Activated naive CD8-positive, alpha-beta T cell treated with anti-CD3 and anti-CD28 coated beads for 36 hours (primary cell): Measurements from ENCODE around the gene NACA2. TPM values are rescaled to one million over a fixed set of nuclear protein-coding genes. Genes with fewer than 3 reads are reported as not detected.
"Not testable (repeated sequence)": the region's sequence is repeated elsewhere in the genome, so short reads cannot be mapped to it uniquely, and the experiment has no call there.

Source experiments
- DNase-seq: peaks from one replicate; pipeline ENCODE4 v3.0.0; 2021
- H3K27ac Mint-ChIP-seq: one replicate; pipeline ENCODE4 v1.8.0; 2022; ENCODE audit warnings: mild to moderate bottlenecking, moderate library complexity, mixed read lengths
- H3K27me3 Mint-ChIP-seq: one replicate; pipeline ENCODE4 v1.8.0; 2022; ENCODE audit warnings: mild to moderate bottlenecking, mixed read lengths
- H3K36me3 Mint-ChIP-seq: one replicate; pipeline ENCODE4 v1.8.0; 2021; ENCODE audit warnings: mild to moderate bottlenecking, mixed read lengths
- H3K4me1 Mint-ChIP-seq: one replicate; pipeline ENCODE4 v1.8.0; 2021; ENCODE audit warnings: mixed read lengths
- H3K4me3 Mint-ChIP-seq: one replicate; pipeline ENCODE4 v1.8.0; 2022; ENCODE audit warnings: mild to moderate bottlenecking, moderate library complexity, mixed read lengths
- H3K9me3 Mint-ChIP-seq: one replicate; pipeline ENCODE4 v1.8.0; 2022; ENCODE audit warnings: mixed read lengths
- total RNA-seq, 2 experiments: library from RNA; stranded (reverse); gene quantifications; one replicate each; pipeline ENCODE4 v1.2.3, GENCODE V29; 2021

NACA2 gene
- total RNA-seq, 2 experiments from 2014 or later = not detected

GRCh38 chr17:61556224-61557188 lies 34.5 kb downstream of the NACA2 start:
- Mint-ChIP-seq H3K27ac (no peak overlapping the region), H3K4me1 (no peaks in the 10 kb centered on the region), H3K9me3 (no peaks in the 10 kb centered on the region), H3K4me3 (no peak overlapping the region), H3K36me3 (no peaks in the 10 kb centered on the region), H3K27me3 (peaks cover 51% of the 10 kb centered on the region)
- no peak for DNase-seq

GRCh38 chr17:61555127-61555566 lies 35.9 kb downstream of the NACA2 start:
- no peak overlapping the region for H3K27ac Mint-ChIP-seq
- no peak for DNase-seq
- H3K4me3 Mint-ChIP-seq = no peak overlapping the region
- H3K4me1 Mint-ChIP-seq = no peaks in the 10 kb centered on the region
- H3K9me3 Mint-ChIP-seq = no peaks in the 10 kb centered on the region
- no peaks in the 10 kb centered on the region for H3K36me3 Mint-ChIP-seq
- H3K27me3 Mint-ChIP-seq = peaks cover 58% of the 10 kb centered on the region

GRCh38 chr17:61554209-61554608 lies 36.8 kb downstream of the NACA2 start:
- Mint-ChIP-seq H3K27me3 (peaks cover 61% of the 10 kb centered on the region), H3K36me3 (no peaks in the 10 kb centered on the region), H3K9me3 (no peaks in the 10 kb centered on the region), H3K27ac (no peak overlapping the region), H3K4me3 (no peak overlapping the region), H3K4me1 (no peaks in the 10 kb centered on the region)
- no peak for DNase-seq

- peaks cover 67% of the 10 kb centered on the region for H3K27me3 Mint-ChIP-seq
- not testable (repeated sequence) for H3K4me3 Mint-ChIP-seq
These were observed 38.5 kb downstream of the NACA2 start for GRCh38 chr17:61552560-61552959.

GRCh38 chr17:61551255-61551742 lies 39.7 kb downstream of the NACA2 start:
- no peak overlapping the region for H3K27ac Mint-ChIP-seq
- H3K4me1 Mint-ChIP-seq = no peaks in the 10 kb centered on the region
- DNase-seq = no peak
- H3K36me3 Mint-ChIP-seq = no peaks in the 10 kb centered on the region
- peaks cover 65% of the 10 kb centered on the region for H3K27me3 Mint-ChIP-seq
- H3K4me3 Mint-ChIP-seq = no peak overlapping the region
- H3K9me3 Mint-ChIP-seq = no peaks in the 10 kb centered on the region

More at GRCh38 chr17:61552560-61552959, 38.5 kb downstream of the NACA2 start:
- H3K36me3 Mint-ChIP-seq, H3K4me1 Mint-ChIP-seq, H3K27ac Mint-ChIP-seq, DNase-seq, H3K9me3 Mint-ChIP-seq: not testable (repeated sequence)

GRCh38 chr17:61547113-61547512 lies 43.9 kb downstream of the NACA2 start:
- Mint-ChIP-seq H3K36me3 (no peaks in the 10 kb centered on the region), H3K27ac (no peak overlapping the region), H3K27me3 (peaks cover 53% of the 10 kb centered on the region)

GRCh38 chr17:61545335-61545938 lies 45.6 kb downstream of the NACA2 start:
- no peaks in the 10 kb centered on the region for H3K4me1 Mint-ChIP-seq
- peaks cover 10% of the 10 kb centered on the region for H3K9me3 Mint-ChIP-seq
- H3K27ac Mint-ChIP-seq = no peak overlapping the region
- no peak for DNase-seq
- peaks cover 41% of the 10 kb centered on the region for H3K27me3 Mint-ChIP-seq
- no peak overlapping the region for H3K4me3 Mint-ChIP-seq
- no peaks in the 10 kb centered on the region for H3K36me3 Mint-ChIP-seq

More at GRCh38 chr17:61547113-61547512, 43.9 kb downstream of the NACA2 start:
- peaks cover 5% of the 10 kb centered on the region for H3K9me3 Mint-ChIP-seq
- no peak for DNase-seq
- H3K4me3 Mint-ChIP-seq = no peak overlapping the region
- no peaks in the 10 kb centered on the region for H3K4me1 Mint-ChIP-seq

GRCh38 chr17:61543786-61544415 lies 47.1 kb downstream of the NACA2 start:
- Mint-ChIP-seq H3K36me3 (no peaks in the 10 kb centered on the region), H3K4me3 (no peak overlapping the region), H3K27me3 (peaks cover 38% of the 10 kb centered on the region), H3K4me1 (no peaks in the 10 kb centered on the region), H3K27ac (no peak overlapping the region), H3K9me3 (peaks cover 10% of the 10 kb centered on the region)
- DNase-seq = no peak

GRCh38 chr17:61542027-61542426 lies 49.0 kb downstream of the NACA2 start:
- no peaks in the 10 kb centered on the region for H3K4me1 Mint-ChIP-seq
- H3K27me3 Mint-ChIP-seq = peaks cover 24% of the 10 kb centered on the region

GRCh38 chr17:61540874-61541273 lies 50.1 kb downstream of the NACA2 start:
- Mint-ChIP-seq H3K9me3 (peaks cover 10% of the 10 kb centered on the region), H3K27me3 (peaks cover 15% of the 10 kb centered on the region), H3K4me3 (no peak overlapping the region), H3K27ac (no peak overlapping the region), H3K4me1 (no peaks in the 10 kb centered on the region), H3K36me3 (no peaks in the 10 kb centered on the region)
- DNase-seq = no peak

More at GRCh38 chr17:61542027-61542426, 49.0 kb downstream of the NACA2 start:
- no peak for DNase-seq
- no peaks in the 10 kb centered on the region for H3K36me3 Mint-ChIP-seq
- H3K4me3 Mint-ChIP-seq = no peak overlapping the region
- H3K9me3 Mint-ChIP-seq = peaks cover 10% of the 10 kb centered on the region
- H3K27ac Mint-ChIP-seq = no peak overlapping the region

Other genes with a start within 250 kb of the NACA2 start
- gene TBX2, start 191.4 kb downstream of the NACA2 start, total RNA-seq = not detected
- not detected for gene TBX4, start 138.8 kb downstream of the NACA2 start, total RNA-seq